Esophagus muscularis mucosa (tissue), 4 donors: ENCODE data around the gene RAB3C. TPM values are rescaled to one million over a fixed set of nuclear protein-coding genes. Genes with fewer than 3 reads are reported as not detected.
"Not testable (repeated sequence)": the region's sequence is repeated elsewhere in the genome, so short reads cannot be mapped to it uniquely, and the experiment has no call there.

ENCODE experiments used
- DNase-seq: peaks from one replicate; pipeline ENCODE4 v3.0.0-alpha.2; 2017; ENCODE audit errors: extremely low spot score
- H3K27ac ChIP-seq, 4 donors: fragments of 200-600 bp; sonication (generic); replicated peaks in 1 of 4; 1 replicate in 3 of 4; 2 replicates in 1 of 4; pipeline ENCODE4 v1.5.1; 2016 to 2019; ENCODE audit warnings: mild to moderate bottlenecking in 1 of 4
- H3K27me3 ChIP-seq, 4 donors: fragments of 200-600 bp; sonication (generic); one replicate each; pipeline versions ENCODE4 v1.5.1 to v1.6.0; 2016 to 2019
- H3K36me3 ChIP-seq, 4 donors: fragments of 200-600 bp; sonication (generic); one replicate each; pipeline ENCODE4 v1.5.1; 2016 to 2019
- H3K4me1 ChIP-seq, 4 donors: fragments of 200-600 bp; sonication (generic); one replicate each; pipeline ENCODE4 v1.5.1; 2016 to 2019
- H3K4me3 ChIP-seq, 4 donors: fragments of 200-600 bp; sonication (generic); 1 replicate in 2 of 4; 2 replicates in 2 of 4; pipeline ENCODE4 v1.5.1; 2016 to 2019; ENCODE audit warnings: mild to moderate bottlenecking in 4 of 4, moderate library complexity in 1 of 4
- H3K9me3 ChIP-seq, 4 donors: fragments of 200-600 bp; sonication (generic); 1 replicate in 3 of 4; 2 replicates in 1 of 4; pipeline ENCODE4 v1.5.1; 2016 to 2019
- EP300 ChIP-seq: sonication (generic); formaldehyde crosslinking; IDR thresholded peaks from one replicate; pipeline ENCODE4 v1.6.1; 2017; ENCODE audit warnings: antibody characterized with exemption
- POLR2A ChIP-seq: fragments of 450-650 bp; IDR thresholded peaks from one replicate; pipeline ENCODE4 v1.6.1; 2017; ENCODE audit warnings: antibody characterized with exemption, moderate library complexity, mild to moderate bottlenecking, low read depth
- POLR2AphosphoS5 ChIP-seq, 2 donors: sonication (generic); formaldehyde crosslinking; IDR thresholded peaks; one replicate each; pipeline ENCODE4 v1.6.1; 2017; ENCODE audit warnings: antibody characterized with exemption in 2 of 2
- WGBS: methylation state at CpG from one replicate; pipeline ENCODE4 v1.1.5; 2018; 5-methylcytosine and 5-hydroxymethylcytosine counted together
- intact Hi-C: fragments of 100-400 bp; cut with DNase I; formaldehyde crosslinking; loops from one replicate; pipeline ENCODE4 v1.15.1; 2023
- total RNA-seq, 4 donors: library from RNA; depleted of rRNA; stranded (reverse); fragments of >200 nt; gene quantifications; one replicate each; pipeline versions ENCODE4 v1.1.0 to v1.2.1, GENCODE V29; 2016
- TF ChIP-seq, protein P1 (sequence below), 3 experiments: fragments of 200-600 bp in 2 of 3; fragments of 450-650 bp in 1 of 3; sonication (generic) in 2 of 3; IDR thresholded peaks; one replicate each; pipeline ENCODE4 v1.5.1; 2017 to 2019; ENCODE audit warnings: antibody characterized with exemption in 3 of 3, mild to moderate bottlenecking in 2 of 3, moderate library complexity in 1 of 3

Gene RAB3C
- total RNA-seq, 4 donors from 2014 or later, result 2.6 to 9.6 (median 5.9) TPM

DNA sequence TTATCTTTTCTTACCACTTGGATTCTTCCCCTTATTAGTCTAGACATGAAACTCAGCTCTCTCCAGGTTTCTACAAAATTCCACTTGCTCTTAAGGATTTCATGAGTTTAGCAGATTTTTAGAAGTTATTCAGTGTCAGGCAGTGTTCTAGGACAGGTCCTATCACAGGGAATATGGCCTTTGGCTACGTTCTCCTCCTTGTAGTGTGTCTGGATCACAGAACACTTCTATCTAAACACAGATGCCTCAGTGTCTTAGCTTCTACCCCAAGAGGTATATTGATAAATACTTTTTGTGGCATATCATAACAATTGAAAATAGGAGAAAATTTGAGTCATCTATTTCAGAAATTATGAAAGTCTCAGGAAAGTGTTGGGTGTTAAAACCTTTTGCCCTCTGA, 15.6 kb downstream of the RAB3C start:
- DNase-seq, result no peak
- intact Hi-C loops, result no loop called here

DNA sequence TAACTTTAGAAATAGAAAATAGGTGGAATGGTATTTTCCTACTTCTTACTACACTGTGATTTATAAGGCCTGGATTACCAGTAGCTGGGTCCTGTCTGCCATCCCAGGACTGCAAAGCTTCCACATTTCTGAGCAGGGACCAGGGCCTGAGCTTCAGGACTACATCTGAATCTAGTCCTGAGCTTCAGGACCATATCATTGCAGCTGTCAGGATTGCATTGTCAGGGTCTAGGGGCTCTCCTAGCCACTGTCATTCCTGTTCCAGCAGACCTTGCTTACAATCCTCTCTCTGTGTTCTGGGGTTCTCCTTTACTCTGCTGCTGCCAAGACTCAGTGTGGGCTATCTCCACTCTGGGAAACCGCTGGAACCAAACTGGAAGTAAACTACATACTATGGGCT, 16.3 kb downstream of the RAB3C start:
- intact Hi-C loops, result no loop called here
- no peaks in the 10 kb centered on the region for H3K27me3 ChIP-seq
- no peaks in the 10 kb centered on the region for H3K36me3 ChIP-seq
- H3K27ac ChIP-seq, result no peak overlapping the region
- peaks cover 0 to 5% (median 0%) of the 10 kb centered on the region in 4 donors for H3K9me3 ChIP-seq
- H3K4me3 ChIP-seq, result no peak overlapping the region
- 71% methylated on average over 1 of the region's 1 CpG for WGBS
- no peaks in the 10 kb centered on the region for H3K4me1 ChIP-seq
- TF ChIP-seq, protein P1, sequence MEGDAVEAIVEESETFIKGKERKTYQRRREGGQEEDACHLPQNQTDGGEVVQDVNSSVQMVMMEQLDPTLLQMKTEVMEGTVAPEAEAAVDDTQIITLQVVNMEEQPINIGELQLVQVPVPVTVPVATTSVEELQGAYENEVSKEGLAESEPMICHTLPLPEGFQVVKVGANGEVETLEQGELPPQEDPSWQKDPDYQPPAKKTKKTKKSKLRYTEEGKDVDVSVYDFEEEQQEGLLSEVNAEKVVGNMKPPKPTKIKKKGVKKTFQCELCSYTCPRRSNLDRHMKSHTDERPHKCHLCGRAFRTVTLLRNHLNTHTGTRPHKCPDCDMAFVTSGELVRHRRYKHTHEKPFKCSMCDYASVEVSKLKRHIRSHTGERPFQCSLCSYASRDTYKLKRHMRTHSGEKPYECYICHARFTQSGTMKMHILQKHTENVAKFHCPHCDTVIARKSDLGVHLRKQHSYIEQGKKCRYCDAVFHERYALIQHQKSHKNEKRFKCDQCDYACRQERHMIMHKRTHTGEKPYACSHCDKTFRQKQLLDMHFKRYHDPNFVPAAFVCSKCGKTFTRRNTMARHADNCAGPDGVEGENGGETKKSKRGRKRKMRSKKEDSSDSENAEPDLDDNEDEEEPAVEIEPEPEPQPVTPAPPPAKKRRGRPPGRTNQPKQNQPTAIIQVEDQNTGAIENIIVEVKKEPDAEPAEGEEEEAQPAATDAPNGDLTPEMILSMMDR (IDR thresholded peaks at IDR 0.05), result no peak
- no peak for TF ChIP-seq POLR2AphosphoS5 (IDR thresholded peaks at IDR 0.05)
- no peak for DNase-seq

More for the DNA sequence above, 15.6 kb downstream of the RAB3C start:
- H3K9me3 ChIP-seq, result peaks cover 0 to 5% (median 0%) of the 10 kb centered on the region in 4 donors
- no peak overlapping the region for H3K4me3 ChIP-seq
- 93% methylated on average over 1 of the region's 1 CpG for WGBS
- TF ChIP-seq, protein P1 (IDR thresholded peaks at IDR 0.05), result no peak
- no peak for TF ChIP-seq POLR2AphosphoS5 (IDR thresholded peaks at IDR 0.05)
- TF ChIP-seq EP300, result no peak
- no peak for TF ChIP-seq POLR2A
- H3K4me1 ChIP-seq, result no peaks in the 10 kb centered on the region
- no peak overlapping the region for H3K27ac ChIP-seq
- H3K27me3 ChIP-seq, result no peaks in the 10 kb centered on the region
- no peaks in the 10 kb centered on the region for H3K36me3 ChIP-seq

DNA sequence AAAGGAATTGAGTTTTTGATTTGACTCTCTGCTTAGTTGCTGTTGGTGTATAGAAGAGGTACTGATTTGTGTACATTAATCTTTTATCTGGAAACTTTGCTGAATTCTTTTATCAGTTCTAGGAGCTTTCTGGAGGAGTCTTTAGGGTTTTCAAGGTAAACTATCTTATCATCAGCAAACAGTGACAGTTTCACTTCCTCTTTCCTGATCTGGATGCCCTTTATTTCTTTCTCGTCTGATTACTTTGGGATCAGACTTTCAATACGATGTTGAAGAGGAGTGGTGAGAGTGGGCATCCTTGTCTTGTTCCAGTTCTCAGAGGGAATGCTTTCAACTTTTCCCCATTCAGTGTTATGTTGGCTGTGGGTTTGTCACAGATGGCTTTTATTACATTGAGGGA, 17.7 kb downstream of the RAB3C start:
- H3K4me1 ChIP-seq, H3K27me3 ChIP-seq, H3K36me3 ChIP-seq, H3K27ac ChIP-seq, DNase-seq, H3K4me3 ChIP-seq, H3K9me3 ChIP-seq, intact Hi-C loops: not testable (repeated sequence)
- 61% methylated on average over 2 of the region's 2 CpGs for WGBS

DNA sequence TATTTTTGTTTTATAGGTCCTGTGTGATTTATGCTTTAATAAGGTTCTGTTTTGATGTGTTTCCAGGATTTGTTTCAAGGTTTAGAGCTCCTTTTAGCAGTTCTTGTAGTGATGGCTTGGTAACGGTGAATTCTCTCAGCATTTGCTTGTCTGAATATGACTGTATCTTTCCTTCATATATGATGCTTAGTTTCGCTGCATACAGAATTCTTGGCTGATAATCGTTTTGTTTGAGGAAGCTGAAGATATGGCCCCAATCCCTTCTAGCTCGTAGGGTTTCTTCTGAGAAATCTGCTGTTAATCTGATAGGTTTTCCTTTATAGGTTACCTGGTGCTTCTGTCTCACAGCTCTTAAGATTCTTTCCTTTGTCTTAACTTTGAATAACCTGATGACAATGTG, 20.0 kb downstream of the RAB3C start:
- H3K36me3 ChIP-seq, H3K27me3 ChIP-seq, H3K4me3 ChIP-seq, H3K27ac ChIP-seq, H3K9me3 ChIP-seq, DNase-seq, H3K4me1 ChIP-seq, intact Hi-C loops: not testable (repeated sequence)
- WGBS, result 91% methylated on average over 4 of the region's 4 CpGs

DNA sequence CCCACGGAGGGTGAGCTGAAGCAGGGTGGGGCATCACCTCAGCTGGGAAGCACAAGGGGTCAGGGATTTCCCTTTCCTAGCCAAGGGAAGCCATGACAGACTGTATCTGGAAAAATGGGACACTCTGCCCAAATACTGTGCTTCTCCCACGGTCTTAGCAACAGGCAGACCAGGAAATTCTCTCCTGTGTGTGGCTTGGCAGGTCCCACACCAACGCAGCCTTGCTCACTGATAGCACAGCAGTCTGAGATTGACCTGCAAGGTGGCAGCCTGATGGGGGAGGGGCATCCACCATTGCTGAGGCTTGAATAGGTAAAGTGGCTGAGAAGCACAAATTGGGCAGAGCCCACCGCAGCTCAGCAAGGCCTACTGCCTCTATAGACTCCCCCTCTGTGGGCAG, 23.2 kb downstream of the RAB3C start:
- Histone ChIP-seq H3K4me1 (no peaks in the 10 kb centered on the region), H3K36me3 (no peaks in the 10 kb centered on the region), H3K4me3 (no peak overlapping the region), H3K9me3 (peaks cover 0 to 14% (median 9%) of the 10 kb centered on the region in 4 donors), H3K27ac (no peak overlapping the region), H3K27me3 (no peaks in the 10 kb centered on the region)
- DNase-seq, result no peak
- intact Hi-C loops, result no loop called here
- TF ChIP-seq POLR2AphosphoS5 (IDR thresholded peaks at IDR 0.05) (no peak), EP300 (no peak), POLR2A (no peak)
- TF ChIP-seq, protein P1 (IDR thresholded peaks at IDR 0.05), result no peak
- WGBS, result 67% methylated on average over 4 of the region's 4 CpGs

DNA sequence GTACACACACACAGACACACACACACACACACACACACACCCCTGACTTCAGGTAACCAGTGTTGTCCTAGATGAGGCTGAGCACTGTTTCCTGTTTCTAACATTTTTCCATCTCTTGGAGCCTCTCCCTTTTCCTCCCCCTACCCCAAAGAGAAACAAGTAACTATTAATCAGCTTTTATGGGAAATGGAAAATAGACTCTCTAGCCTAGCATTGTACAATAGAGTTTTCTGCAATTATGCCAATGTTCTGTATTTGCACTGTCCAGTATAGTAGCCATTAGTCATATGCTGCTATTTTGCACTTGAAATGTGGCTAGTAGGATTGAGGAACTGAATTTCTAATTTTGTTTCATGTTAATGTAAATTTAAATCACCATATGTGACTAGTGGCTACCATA, 33.1 kb downstream of the RAB3C start:
- no peaks in the 10 kb centered on the region for H3K36me3 ChIP-seq
- TF ChIP-seq POLR2A (no peak), EP300 (no peak), POLR2AphosphoS5 (IDR thresholded peaks at IDR 0.05) (no peak)
- TF ChIP-seq, protein P1 (IDR thresholded peaks at IDR 0.05), result no peak
- H3K27me3 ChIP-seq, result no peaks in the 10 kb centered on the region
- intact Hi-C loops, result no loop called here
- H3K4me3 ChIP-seq, result no peak overlapping the region
- H3K9me3 ChIP-seq, result no peaks in the 10 kb centered on the region
- no peak for DNase-seq
- H3K4me1 ChIP-seq, result no peaks in the 10 kb centered on the region
- H3K27ac ChIP-seq, result no peak overlapping the region
